Measurements from ENCODE around the gene USF3. TPM values are rescaled to one million over a fixed set of nuclear protein-coding genes. Genes with fewer than 3 reads are reported as not detected.

The USF3 gene
- total RNA-seq, 4 donors from 2014 or later: 14.2 to 27.1 (median 21.4) TPM

GRCh38 chr3:113620091-113620490 lies 76.4 kb downstream of the USF3 start:
- Histone ChIP-seq H3K4me3 (no peak overlapping the region), H3K27ac (no peak overlapping the region), H3K4me1 (no peaks in the 10 kb centered on the region), H3K9me3 (no peaks in the 10 kb centered on the region), H3K36me3 (no peaks in the 10 kb centered on the region), H3K27me3 (no peaks in the 10 kb centered on the region)
- DNase-seq: no peak
- intact Hi-C loops (cut with DNase I; ENCODE audit: low total_unique reads): no loop called here
- TF ChIP-seq POLR2A (IDR thresholded peaks at IDR 0.05) (no peak), CTCF (IDR thresholded peaks at IDR 0.05) (no peak)

- Histone ChIP-seq H3K4me3 (no peak overlapping the region), H3K27me3 (no peaks in the 10 kb centered on the region)
These were observed 78.7 kb downstream of the USF3 start for GRCh38 chr3:113617726-113618125.

GRCh38 chr3:113615976-113616375 lies 80.5 kb downstream of the USF3 start:
- H3K4me1 ChIP-seq: no peaks in the 10 kb centered on the region
- no peaks in the 10 kb centered on the region for H3K9me3 ChIP-seq
- TF ChIP-seq POLR2A (IDR thresholded peaks at IDR 0.05) (no peak), CTCF (IDR thresholded peaks at IDR 0.05) (no peak)
- H3K27ac ChIP-seq: no peak overlapping the region
- H3K4me3 ChIP-seq: no peak overlapping the region
- no peak for DNase-seq
- intact Hi-C loops (cut with DNase I; ENCODE audit: low total_unique reads): no loop called here
- H3K36me3 ChIP-seq: no peaks in the 10 kb centered on the region
- H3K27me3 ChIP-seq: no peaks in the 10 kb centered on the region

More at GRCh38 chr3:113617726-113618125, 78.7 kb downstream of the USF3 start:
- no peaks in the 10 kb centered on the region for H3K9me3 ChIP-seq
- no peaks in the 10 kb centered on the region for H3K4me1 ChIP-seq
- H3K36me3 ChIP-seq: no peaks in the 10 kb centered on the region
- H3K27ac ChIP-seq: no peak overlapping the region
- intact Hi-C loops (cut with DNase I; ENCODE audit: low total_unique reads): no loop called here
- no peak for DNase-seq
- TF ChIP-seq CTCF (IDR thresholded peaks at IDR 0.05) (no peak), POLR2A (IDR thresholded peaks at IDR 0.05) (no peak)

GRCh38 chr3:113614402-113614801 lies 82.0 kb downstream of the USF3 start:
- no peaks in the 10 kb centered on the region for H3K4me1 ChIP-seq
- TF ChIP-seq CTCF (IDR thresholded peaks at IDR 0.05): no peak
- no peak for TF ChIP-seq POLR2A (IDR thresholded peaks at IDR 0.05)
- H3K9me3 ChIP-seq: no peaks in the 10 kb centered on the region
- intact Hi-C loops (cut with DNase I; ENCODE audit: low total_unique reads): no loop called here
- H3K27me3 ChIP-seq: no peaks in the 10 kb centered on the region
- no peak for DNase-seq
- no peaks in the 10 kb centered on the region for H3K36me3 ChIP-seq
- no peak overlapping the region for H3K4me3 ChIP-seq
- no peak overlapping the region for H3K27ac ChIP-seq

GRCh38 chr3:113607219-113607596 lies 89.2 kb downstream of the USF3 start:
- Histone ChIP-seq H3K27ac (no peak overlapping the region), H3K36me3 (no peaks in the 10 kb centered on the region), H3K27me3 (no peaks in the 10 kb centered on the region), H3K4me1 (no peaks in the 10 kb centered on the region), H3K9me3 (no peaks in the 10 kb centered on the region), H3K4me3 (no peak overlapping the region)
- no peak for DNase-seq
- TF ChIP-seq CTCF (IDR thresholded peaks at IDR 0.05) (no peak), POLR2A (IDR thresholded peaks at IDR 0.05) (no peak)
- intact Hi-C loops (cut with DNase I; ENCODE audit: low total_unique reads): no loop called here

Measured in uterus (tissue), 4 donors.